BJ (cell line): Measurements from ENCODE around the gene GOLM1. TPM values are rescaled to one million over a fixed set of nuclear protein-coding genes. Genes with fewer than 3 reads are reported as not detected.

Experiments used
- CTCF ChIA-PET: fragments of 350-600 bp; formaldehyde crosslinking; extraction: SDS; loops from one replicate; lab custom pipeline; 2021; ENCODE audit warnings: antibody characterized with exemption, inconsistent platforms; lab: Yijun Ruan, JAX
- POLR2A ChIA-PET: fragments of 300-600 bp; sonication (Branson Sonifier 250); formaldehyde crosslinking; extraction: SDS; loops from one replicate; lab custom pipeline; 2021; ENCODE audit warnings: antibody characterized with exemption; lab: Charles Lee
- DNase-seq: peaks from one replicate; pipeline ENCODE4 v3.0.0-alpha.2; 2011; ENCODE audit warnings: low read depth
- H3K27me3 ChIP-seq: 2 replicates; pipeline ENCODE4 v1.6.0; 2011; ENCODE audit warnings: low read length; ENCODE audit not compliant: control insufficient read depth, insufficient read depth
- H3K36me3 ChIP-seq: 2 replicates; pipeline ENCODE4 v1.5.1; 2011; ENCODE audit warnings: low read length; ENCODE audit not compliant: control insufficient read depth, insufficient read depth
- H3K4me3 ChIP-seq: 2 replicates; pipeline ENCODE4 v1.5.1; 2011; ENCODE audit warnings: low read depth, mild to moderate bottlenecking, control low read depth, low read length
- CTCF ChIP-seq: IDR thresholded peaks from 2 replicates; pipeline ENCODE4 v1.5.1; 2011; ENCODE audit warnings: low read depth, mild to moderate bottlenecking, control low read depth, inconsistent platforms, low read length, moderate library complexity; ENCODE audit not compliant: insufficient read depth
- polyA plus RNA-seq: library from polyadenylated mRNA; depleted of rRNA; stranded (reverse); fragments of >200 nt; gene quantifications from 2 replicates; pipeline ENCODE4 v1.2.3, GENCODE V29; 2011

GOLM1 gene
- polyA plus RNA-seq, 1 experiment, result 34.7 TPM

DNA sequence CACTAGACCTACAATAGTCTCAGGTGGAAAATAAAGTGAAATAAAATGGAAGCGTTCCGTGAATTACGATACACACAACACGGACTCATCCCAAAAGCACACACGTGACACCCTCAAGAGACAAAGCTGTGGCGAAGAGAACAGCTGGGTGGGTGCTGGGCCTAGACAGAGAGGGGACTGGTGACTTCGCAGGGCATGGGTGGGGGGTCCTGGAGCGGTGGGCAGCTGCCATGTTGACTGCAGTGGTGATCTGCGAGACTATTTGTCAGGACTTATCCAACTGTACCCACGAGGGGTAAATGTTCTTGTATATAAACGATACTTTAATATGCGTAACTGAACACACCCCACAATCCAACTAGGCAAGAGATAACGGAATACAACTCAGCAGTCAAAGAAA lies 52.0 kb downstream of the GOLM1 start:
- ChIA-PET CTCF (no interaction called here), POLR2A (no interaction called here)
- Histone ChIP-seq H3K36me3 (peaks cover 2% of the 10 kb centered on the region), H3K27me3 (no peaks in the 10 kb centered on the region), H3K4me3 (no peak overlapping the region)
- DNase-seq, result no peak
- TF ChIP-seq CTCF, result no peak

DNA sequence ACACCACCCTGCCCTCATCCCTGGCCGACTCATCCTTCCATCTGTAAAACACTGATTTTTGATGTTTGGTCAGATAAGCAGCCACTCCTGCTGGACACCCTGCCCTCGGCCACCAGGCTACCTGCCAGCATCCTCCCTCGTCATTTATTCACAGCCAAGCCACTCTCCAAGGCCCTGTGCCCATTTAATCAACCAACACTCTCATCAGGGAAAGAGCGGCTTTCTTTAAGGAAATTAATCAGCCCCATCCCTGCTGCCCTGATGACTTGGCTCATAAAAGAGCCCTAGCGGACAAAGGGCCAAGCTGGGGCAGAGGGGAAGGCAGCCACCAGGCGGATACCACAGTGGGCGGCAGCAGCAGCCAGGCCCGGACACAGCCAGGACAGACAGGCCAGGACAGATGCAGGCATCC lies 52.4 kb downstream of the GOLM1 start:
- TF ChIP-seq CTCF, result no peak
- ChIA-PET POLR2A (no interaction called here), CTCF (no interaction called here)
- Histone ChIP-seq H3K27me3 (no peaks in the 10 kb centered on the region), H3K4me3 (no peak overlapping the region), H3K36me3 (peaks cover 2% of the 10 kb centered on the region)
- no peak for DNase-seq

DNA sequence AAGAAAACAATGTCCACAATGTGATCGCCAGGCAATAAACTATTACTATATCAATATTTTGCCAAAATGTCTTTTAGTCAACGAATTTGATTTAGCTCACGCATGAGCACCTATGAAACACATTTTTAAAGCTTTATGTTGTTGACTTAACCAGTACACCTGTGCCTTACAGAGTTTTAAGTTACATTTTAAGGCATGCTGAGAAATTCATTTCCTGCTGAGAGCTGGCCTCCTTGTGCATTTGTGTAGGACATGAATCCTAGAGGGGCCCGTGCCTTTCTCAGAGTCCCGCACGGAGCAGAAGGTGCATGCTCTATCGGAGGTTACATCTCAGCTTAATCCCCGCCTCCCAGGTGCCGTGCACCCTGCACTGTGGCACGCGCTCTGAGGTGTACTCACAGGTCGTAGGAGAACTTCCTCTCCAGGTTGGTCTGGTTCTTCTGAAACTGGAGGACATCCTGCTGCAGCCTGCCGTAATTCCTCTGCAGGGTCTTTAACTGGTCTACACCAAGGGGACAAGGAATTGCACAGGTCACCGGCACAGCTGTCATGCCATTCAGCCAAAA lies 53.2 kb downstream of the GOLM1 start:
- Histone ChIP-seq H3K36me3 (peaks cover 2% of the 10 kb centered on the region), H3K27me3 (no peaks in the 10 kb centered on the region), H3K4me3 (no peak overlapping the region)
- ChIA-PET POLR2A (no interaction called here), CTCF (interaction anchor here (1.1 kb wide), 1 partner anchor 28 kb away, joined by 3 read pairs; no protein-coding TSS in a partner anchor)
- no peak for DNase-seq
- TF ChIP-seq CTCF, result no peak

- CTCF ChIA-PET, result interaction anchor here (1.1 kb wide), 1 partner anchor 28 kb away, joined by 3 read pairs; no protein-coding TSS in a partner anchor
Measured at GRCh38 chr9:86045654-86046053, 53.7 kb downstream of the GOLM1 start.

DNA sequence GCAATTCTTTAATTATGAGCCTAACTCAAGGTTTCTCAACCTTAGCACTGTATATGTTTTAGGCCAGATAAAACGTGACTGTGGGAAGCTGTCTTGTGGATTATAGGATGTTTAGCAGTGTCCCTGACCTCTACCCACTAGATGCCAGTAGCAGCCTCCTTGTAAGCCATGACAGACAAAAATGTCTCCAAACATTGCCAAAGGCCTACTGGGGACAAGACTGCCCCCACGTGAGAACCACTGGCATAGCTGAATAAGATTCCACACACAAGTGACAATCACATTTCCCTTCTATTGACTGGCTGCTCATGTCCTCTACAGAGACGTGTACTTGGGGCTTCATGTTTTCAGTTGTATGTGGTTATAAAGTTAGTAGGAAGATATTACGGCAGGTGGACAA lies 55.4 kb downstream of the GOLM1 start:
- H3K36me3 ChIP-seq, result peaks cover 2% of the 10 kb centered on the region
- DNase-seq, result no peak
- POLR2A ChIA-PET, result no interaction called here
- H3K4me3 ChIP-seq, result no peak overlapping the region
- no peak for TF ChIP-seq CTCF
- CTCF ChIA-PET, result interaction anchor here (1.3 kb wide), 1 partner anchor 14 kb away, joined by 4 read pairs; no protein-coding TSS in a partner anchor
- no peaks in the 10 kb centered on the region for H3K27me3 ChIP-seq

More at GRCh38 chr9:86045654-86046053, 53.7 kb downstream of the GOLM1 start:
- no peak for DNase-seq
- H3K27me3 ChIP-seq, result no peaks in the 10 kb centered on the region
- no peak overlapping the region for H3K4me3 ChIP-seq
- H3K36me3 ChIP-seq, result peaks cover 2% of the 10 kb centered on the region
- no peak for TF ChIP-seq CTCF
- POLR2A ChIA-PET, result no interaction called here
